ENCODE results near the gene DLG2.

Gene DLG2

DNA sequence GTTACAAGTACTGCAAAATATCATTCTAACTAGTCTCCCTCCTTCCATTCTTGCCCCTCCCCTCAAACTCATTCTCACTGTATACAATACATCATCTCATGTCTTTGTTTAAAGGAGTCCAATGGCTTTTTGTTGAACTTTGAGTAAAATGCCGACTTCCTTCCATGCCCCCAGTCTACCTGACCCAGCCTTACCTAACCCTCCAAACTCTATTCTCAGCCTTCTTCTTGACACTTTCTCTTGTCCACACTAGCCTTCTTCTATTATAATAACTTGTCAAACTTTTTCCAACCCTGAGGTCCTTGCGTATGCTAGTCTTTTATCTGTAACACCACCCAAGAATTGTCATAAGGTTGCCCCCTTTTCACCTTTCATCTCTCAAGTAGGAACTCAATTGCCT is 1329.6 kb downstream of the DLG2 start:
- DNase-seq, result no peak

DNA sequence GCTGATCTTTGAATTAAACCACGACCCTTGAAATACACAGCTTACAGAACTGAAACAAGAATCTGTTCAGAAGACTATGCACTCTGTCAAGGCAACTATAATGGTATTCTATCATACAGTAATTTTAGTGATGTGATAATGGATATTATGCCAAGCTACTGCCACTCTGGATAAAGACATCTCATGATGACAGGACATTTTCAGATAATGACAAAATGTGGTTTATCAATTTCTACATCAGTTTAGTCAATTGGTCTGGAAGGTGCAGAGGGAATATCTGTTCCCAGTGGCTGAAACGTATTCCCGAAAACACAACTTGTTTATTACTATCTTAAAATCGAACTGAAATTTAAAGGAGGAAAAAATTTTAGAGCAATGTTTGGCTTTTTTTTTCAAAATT is 1331.3 kb downstream of the DLG2 start:
- DNase-seq, result no peak

DNA sequence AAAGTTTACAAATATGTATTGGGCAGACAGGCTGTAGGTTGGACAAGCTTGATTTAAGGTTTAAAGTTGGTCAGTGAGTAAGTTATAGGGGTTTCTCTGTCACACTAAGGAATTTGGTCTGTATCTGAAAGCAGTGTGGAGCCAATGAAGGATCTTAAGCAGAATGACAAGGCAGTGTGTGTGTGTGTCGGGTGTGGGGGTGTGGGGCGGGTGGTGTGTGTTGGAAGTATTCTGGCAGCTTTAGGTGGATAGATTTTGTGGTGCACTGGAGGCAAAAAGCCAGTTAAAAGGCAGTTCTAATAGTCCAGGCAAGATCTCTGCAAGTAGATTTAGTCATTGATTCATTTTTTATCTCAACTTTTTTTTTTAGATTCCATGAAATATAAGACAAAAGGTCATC is 1334.2 kb downstream of the DLG2 start:
- DNase-seq, result peak; percentile 32

DNA sequence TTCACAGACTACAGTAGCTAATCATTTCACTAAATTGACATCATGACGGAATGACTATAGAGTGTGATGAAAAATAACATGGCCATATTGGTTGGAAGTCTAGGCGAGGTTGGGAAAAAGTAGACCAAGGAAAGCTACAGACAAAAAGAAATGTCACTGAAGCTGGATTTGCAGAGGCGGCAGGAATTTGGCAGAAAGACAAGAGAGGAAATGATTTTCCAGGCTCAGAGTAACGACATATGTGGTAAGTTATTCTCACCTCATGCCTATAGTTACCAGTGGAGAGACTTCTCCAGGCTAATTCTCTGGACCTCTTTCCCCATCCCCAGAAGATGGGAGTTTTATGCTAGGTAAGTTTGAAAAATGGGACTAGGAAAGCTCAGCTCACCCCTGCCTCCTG is 1335.1 kb downstream of the DLG2 start:
- peak; percentile 67 for DNase-seq

DNA sequence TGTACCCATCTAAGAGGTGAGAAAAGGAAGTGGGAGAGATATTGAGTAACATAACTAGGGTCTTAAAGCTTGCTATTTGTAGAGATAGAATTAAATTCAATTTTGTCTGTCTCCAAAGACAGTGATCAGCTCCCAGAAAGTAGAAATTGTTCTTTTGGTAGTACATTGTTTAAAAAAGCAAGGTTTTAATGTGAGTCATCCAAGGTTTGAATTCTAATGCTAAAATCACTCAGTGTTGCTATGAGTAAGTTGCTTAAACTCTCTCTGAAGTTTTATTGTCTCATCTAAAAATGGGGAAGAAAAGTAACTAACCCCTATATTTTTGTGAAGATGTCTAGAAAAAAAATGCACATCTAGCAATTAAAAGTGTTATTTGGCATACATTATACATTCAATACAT is 1336.5 kb downstream of the DLG2 start:
- DNase-seq, result peak; percentile 61

DNA sequence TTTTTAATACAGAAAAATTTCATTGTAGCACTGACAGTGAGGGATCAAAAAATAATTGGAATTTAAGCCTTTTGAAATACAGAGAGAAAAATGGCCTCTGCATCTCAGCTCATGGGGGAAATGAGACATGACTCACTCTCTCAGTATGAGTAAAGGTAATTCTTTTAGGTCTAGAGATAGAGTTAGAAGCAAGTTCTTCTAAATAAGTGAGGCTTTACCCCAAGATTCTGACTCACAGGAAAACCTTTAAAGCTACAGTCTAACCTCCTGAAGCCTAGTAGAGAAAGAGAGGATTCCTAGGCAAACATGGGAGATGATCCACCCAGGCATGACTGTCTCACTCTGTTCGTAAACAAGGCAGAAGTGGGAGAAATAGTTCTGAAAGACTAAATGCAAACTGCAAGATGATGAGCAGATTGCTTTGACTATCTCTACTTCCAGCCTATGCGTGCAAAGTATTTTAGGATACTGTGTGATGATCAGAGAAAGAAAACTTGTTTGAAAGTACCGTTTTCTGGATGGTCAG is 1337.7 kb downstream of the DLG2 start:
- peak; percentile 89 for DNase-seq

DNA sequence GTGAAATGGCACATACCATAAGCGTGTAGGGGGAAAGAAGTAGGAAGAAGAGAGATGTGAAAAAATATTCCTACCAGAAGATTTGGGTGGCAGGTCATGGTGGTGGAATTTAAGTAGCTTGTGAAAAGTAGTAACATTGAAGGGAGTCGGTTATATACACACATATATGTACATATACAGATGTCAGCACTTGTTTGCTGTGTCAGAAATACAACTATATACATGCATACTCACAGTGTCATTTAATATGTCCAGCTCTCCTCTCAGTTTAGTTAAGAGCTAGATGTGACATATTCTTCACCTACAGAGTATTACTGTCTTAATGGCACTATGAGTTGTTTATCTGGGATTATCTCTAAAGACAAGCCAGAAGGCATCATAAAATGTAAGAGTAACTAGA is 1353.6 kb downstream of the DLG2 start:
- DNase-seq, result no peak

DNA sequence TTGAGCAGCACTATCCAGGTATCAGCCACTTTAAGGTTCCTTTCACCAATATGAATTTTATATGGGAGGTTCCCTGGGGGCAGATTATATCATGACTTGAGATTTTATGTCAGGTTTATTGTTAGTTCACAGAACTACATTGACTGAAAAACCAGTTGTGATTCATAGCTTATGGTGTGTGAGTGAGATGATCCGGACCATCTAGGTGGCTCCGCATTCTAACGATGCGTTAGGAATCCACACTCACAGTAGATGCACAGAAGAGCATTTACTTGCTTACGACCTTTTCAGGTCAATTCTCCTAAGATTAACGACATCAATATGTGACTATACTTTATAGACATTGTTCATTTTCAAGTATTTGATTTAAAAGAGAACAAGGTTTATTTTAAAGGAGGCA is 1356.7 kb downstream of the DLG2 start:
- no peak for DNase-seq

DNA sequence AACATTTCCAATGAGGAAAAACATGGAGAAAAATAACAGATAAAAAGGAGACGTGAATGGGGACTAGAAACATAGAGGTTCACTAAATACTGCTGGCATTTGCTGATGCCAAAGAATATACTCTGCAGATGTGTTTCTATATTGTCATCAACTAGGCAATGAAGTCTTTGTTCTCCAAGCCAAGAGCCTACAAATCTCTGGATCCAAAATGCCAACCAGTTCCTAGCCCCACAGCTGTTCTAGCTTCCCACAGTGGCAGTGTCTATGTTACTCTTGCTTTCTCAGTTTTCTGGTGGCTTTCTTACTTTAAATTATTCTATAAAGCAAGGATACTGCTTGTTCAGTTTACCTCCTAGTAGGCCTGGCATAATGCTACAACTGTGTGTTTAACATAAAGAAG is 1363.1 kb downstream of the DLG2 start:
- no peak for DNase-seq

DNA sequence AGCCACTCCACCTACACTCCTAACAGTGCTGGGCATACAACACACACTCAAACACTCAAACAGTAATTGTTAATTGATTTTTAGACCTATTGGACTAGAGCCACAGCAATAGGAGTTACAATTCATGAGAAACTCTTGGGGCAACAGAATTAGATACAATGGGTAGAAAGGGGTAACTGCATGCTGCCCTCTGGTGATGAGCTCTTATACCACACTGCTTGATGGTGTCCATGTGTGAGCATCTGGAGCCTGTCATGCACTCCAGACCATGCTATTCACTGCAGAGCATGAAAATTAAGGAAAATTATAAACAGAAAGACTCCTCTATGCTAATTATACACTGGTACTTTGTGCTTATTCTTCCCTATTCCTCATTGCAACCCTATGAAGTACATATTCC is 1365.4 kb downstream of the DLG2 start:
- peak; percentile 2 for DNase-seq

DNA sequence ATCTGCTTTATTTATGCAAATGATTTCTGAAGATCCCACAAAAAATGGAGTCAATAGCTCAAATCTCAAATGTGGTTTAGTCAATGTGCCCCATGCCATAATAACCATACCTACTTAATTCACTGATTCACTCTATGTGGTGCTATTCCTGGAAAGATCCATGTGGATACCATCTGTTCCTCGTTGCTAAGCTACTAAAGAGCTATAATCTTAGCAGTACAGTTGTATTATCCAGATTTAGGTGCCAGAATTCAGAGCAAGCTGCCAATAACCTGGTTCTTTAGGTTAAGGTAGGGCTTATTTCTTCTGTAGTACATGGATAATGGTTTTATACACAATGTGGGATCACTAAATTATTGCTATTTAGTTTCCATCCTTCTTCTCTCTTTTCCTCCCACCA is 1366.3 kb downstream of the DLG2 start:
- peak; percentile 11 for DNase-seq

DNA sequence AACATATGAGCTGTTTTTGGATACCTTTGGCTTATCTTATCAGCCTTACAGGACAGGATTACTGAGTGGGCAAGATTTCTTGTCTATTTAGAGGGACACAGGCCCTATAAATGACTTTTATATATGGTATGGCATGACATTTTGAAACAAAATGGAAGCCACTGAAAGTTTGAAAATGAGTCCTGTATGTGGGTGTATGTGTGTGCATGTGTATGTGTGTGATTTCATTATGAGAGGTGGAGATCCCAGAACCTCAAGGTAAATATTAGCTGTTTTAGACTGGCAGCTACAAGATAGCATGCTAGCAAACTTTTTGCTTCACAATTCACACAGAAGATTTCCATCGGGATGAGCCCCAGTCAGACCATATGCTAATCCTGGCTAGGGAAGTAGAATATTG is 1370.5 kb downstream of the DLG2 start:
- DNase-seq, result no peak

DNA sequence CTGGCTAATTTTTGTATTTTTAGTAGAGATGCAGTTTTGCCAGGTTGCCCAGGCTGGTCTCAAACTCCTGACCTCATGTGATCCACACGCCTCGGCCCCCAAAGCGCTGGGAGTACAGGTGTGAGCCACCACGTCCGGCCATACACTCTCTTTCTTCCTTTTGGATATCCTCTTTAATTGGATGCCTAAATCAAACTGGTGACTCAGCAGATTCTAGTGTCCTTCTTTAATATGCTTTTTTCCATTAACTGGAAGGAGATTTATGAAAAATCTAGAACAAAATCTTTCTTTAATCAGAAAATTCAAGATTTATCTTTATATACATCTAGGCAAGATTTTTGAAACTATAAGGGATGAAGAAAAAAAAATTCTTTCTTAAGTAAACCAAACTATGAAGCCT is 1371.7 kb downstream of the DLG2 start:
- no peak for DNase-seq

DNA sequence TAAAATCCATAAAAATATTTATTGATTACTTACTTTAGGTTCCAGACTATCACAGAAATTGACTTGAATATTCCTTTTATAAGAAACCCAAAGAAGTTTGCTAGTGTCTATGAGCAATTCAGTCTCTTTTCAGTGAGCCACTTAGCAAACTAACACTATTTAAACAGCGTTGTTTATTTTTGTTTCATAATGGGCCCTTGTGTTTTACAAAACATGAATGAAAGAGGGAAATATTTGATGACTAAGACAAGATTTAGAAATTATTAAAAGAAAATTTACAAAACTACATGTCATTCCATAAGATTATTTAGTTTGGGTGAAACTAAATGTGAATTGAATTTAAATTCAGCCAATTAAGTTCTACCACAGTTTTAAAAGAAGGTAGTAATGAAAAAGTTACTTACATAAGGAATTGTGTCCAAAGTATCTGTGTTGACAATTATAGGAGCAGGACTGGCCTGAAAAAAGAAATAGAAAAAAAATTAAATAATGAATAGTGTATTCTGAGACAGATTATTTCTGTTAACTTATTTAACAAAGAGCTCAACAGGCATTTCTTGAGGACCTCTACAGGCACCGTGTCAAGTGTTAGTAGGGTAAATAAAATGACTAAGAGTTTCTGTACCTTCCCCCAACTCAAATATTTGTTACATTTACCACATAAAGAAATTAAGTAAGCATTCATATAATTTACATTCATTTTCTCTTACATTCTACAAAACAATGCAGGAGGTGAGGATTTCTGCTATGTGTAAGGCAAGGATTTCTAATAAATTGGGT is 1376.1 kb downstream of the DLG2 start:
- no peak for DNase-seq

DNA sequence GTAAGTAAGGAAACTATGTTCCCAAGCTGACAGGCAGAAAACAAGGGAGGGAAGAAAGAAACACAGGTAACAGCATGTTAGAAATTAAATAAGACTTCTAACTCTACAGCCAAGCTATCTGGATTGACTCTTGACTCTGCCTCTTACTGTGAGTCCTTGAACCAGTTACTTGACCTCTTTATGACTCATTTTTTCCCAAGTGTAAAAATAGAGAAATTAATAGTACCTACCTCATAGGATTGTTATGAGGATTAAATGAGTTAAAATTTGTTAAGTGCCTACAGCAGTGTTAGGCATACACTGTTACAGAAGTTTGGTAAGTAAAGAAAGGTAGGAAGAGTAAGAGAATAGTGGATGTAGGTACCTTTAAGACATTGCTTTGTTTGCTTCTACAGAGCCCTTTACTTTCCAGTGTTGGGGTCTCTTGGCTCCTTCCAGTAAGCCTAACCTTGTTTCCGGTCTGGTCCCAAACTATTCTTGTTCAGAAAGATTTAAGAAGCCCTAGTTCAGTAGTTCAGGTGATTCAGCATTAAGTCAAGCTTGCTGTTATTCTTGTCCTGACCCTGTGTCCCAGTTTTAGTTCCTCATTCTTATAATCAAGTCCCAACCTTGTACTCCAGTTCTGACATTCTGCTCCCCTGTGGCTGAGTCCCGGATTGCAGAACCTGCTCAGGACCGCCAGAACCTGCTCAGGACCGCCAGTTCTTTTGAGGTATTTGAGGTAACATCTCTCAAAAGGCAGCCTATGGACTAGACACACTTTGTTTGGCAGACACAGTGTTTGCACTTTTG is 1377.6 kb downstream of the DLG2 start:
- DNase-seq, result peak; percentile 24

DNA sequence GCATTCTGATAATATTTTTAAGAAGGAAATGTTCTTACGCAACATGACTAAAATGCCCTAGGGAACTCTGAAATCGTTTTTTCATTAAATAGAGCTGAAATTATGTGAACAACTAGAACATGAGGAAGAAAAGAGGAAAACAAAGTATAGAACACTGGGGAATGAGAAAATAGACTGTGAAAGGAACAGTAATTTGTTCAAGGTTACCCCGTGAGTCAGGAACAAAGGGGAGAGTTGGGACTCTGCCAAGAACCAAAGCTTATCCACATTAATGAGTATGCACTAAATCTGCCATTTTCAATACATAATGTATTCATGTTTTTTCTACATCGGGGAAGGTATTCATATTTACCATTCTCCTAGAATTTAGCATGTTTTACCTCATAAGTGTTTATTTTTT is 1379.2 kb downstream of the DLG2 start:
- peak; percentile 52 for DNase-seq

DNA sequence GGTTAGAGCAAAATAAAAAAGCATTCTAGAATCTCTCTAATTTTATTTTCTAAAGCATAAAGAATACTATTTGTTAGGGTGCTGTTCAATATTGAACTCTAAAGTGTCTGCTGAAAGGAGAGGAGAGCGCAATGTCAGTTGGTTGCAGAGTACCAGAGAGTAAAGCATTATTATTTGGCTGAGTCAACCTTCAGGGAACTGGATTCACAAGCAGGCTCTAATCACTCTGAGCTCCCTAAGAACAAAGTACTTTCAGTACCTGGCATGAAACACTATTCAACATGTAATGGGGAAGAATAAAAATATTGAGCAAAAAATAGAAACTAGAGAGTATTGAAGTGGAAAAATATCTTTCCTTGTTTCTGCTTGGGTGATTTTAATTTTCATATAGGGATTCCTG is 1380.0 kb downstream of the DLG2 start:
- no peak for DNase-seq

DNA sequence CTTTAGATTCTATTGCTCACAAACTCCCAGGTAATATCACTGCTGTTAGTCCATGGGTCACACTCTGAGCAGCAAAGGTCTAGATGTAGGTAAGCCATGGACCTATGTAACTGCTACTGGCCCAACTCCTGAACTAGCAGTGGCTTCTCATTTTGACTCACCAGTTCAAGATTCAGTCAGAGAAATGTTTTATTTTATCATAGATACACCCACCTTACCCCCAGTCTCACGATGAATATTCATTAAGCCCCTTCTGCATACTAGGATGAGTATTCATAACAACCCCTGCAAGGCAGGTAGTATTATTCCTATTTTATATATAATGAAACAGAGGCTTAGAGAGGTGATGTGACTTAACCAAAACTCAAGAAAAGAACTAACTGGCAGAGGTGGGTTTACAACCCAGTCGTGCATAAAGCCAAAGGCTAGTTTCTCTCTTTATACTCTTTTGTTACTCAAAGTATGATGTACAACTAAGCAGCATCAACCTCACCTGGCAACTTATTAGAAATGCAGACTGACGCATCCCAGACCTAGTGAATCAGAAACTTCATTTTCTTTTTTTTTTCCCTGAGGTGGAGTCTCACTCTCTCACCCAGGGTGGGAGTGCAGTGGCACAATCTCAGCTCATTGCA is 1383.4 kb downstream of the DLG2 start:
- no peak for DNase-seq

DNA sequence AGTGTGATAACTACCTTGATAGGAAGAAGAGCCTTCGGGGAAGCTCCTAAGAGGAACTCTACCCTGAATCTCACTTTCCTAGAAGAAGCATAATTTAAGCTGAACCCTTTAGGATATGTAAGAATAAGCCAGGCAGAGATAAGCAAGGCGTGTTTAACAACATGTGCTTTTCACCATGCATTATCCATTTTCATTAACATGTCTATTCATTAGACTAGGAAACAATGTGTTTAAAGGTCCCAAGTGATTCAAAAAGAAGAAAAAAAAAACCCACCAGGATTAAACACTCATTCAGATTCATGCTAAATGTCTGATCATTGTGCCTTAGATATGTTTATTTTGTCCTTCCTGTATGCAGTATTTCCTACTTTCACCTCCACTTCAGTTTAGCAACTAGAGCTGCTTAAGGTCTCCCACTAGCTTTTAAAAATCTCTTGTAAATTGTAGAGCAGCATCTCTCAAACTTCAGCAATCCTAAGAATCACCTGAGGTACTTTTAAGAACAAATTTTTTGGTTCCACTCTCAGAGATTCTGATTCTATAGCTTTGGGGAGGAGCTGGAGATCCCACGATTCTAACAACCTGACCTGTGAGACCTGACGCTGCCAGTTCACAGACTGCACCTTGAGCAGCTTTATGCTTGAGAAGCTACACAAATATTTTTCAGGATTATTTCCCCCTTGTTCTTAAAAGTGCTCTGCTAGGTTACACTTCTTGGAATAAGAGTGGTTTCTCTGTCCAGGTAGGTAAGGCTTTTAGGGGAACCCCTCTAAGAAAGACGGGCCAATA is 1385.6 kb downstream of the DLG2 start:
- DNase-seq, result no peak

DNA sequence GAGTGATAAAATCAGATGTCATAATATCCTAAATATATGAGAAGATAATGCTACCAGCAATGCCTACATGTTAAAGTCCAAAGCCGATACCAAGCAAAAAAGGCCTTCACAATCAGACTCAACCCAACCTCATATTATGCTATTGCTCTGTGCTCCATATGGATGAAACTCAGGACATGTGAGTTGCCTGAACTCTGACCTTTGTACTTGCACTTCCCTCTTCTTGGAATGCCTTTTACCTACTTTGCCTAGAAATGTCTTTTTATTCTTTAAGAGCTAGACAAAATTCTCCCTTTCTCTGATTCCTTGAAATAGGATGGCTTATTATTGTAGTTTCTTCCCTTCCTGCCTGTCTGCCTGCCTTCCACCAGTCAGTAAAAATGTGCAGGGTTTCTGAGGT is 1386.3 kb downstream of the DLG2 start:
- DNase-seq, result no peak

DNA sequence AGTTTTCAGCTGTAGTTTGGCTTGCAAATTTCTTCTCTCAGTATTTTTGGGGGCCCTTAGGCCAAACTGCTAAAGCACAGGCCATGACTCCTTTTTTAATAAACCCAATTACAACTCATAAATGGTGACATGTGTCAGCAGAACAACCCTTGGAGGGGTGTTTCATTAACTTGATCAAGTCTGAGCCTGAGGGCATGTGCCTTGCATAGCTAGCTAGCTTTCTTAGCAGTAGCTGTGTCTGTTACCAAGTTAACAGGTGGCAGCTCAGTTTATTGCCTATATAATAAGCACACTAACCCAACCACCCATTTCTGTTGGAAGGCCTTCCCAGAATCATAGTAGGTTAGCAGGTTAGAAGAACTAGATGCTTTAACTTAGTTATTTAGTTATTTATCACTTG is 1390.7 kb downstream of the DLG2 start:
- no peak for DNase-seq

DNA sequence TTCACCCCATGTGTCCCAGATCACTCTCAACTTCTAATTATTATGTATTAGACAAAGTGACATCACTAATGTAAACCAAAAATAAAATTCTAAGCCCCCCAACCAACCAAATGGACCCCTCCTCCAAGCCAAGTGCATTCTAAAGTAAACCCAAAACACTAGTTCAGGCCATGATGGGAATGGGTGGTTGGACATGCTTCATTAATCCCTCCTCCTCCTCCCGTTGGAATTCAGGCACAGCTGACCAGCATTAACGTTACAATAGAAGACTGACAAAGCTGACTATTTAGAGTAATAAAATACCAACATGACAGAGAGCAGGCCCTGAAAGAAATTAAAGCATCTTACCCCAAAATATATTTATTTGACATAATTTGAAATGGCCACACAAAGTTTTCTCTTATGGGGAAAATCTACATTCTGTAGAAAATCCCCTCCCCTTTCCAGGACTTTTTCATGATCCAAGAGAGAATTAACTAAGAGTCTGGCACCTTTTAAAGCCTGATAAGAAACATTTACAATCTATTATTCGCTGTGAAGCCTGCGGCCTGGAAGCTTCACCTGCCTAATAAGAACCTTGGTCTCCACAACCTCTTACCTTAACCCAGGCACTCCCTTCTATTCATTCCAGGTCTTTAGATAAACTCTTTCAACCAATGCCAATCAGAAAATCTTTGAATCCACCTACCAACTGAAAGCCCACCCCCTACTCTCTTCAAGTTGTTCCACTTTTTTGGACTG is 1392.5 kb downstream of the DLG2 start:
- no peak for DNase-seq

All from fibroblast of skin of right biceps (primary cell).